K562 (cell line): ENCODE measurements around the gene SMYD2. TPM values are rescaled to one million over a fixed set of nuclear protein-coding genes. Genes with fewer than 3 reads are reported as not detected.

ENCODE experiments used
- ATAC-seq: fragments of 200-7000 bp; cut with Tn5 transposase; 3 replicates; pipeline ENCODE4 v1.9.1; 2020; ENCODE audit warnings: moderate library complexity
- BruUV-seq: library from RNA; stranded (reverse); fragments of 400-500 nt; replicated peaks from 2 replicates; lab custom pipeline; 2021; lab: Mats Ljungman, UMichigan
- CTCF ChIA-PET: fragments of 300-600 bp; formaldehyde crosslinking; extraction: SDS; loops from one replicate; lab custom pipeline; 2021; ENCODE audit warnings: low intra/inter-chr PET ratio; lab: Yijun Ruan, JAX
- POLR2A ChIA-PET: fragments of 300-600, 350-650 bp; sonication (Branson Sonifier 250); formaldehyde crosslinking; extraction: SDS; loops from one replicate; lab custom pipeline; 2021; ENCODE audit warnings: antibody characterized with exemption, inconsistent platforms; lab: Yijun Ruan, JAX
- DNase-seq, 4 experiments: peaks; one replicate each; pipeline versions ENCODE4 v3.0.0 to v3.0.0-alpha.2; 2011 to 2018; ENCODE audit warnings: low spot score in 3 of 4, mixed read lengths in 3 of 4; ENCODE audit errors: extremely low read depth in 1 of 4
- FAIRE-seq: peaks from 2 replicates; lab custom pipeline; 2011; peaks lifted over from hg19 to GRCh38; lab: Jason Lieb, UNC
- H2AFZ ChIP-seq: 2 replicates; pipeline ENCODE4 v1.6.0; 2011; ENCODE audit warnings: low read depth, low read length, control low read depth, inconsistent platforms
- H3K27ac ChIP-seq: fragments of 200-600 bp; 3 replicates; pipeline ENCODE4 v1.8.0; 2011; ENCODE audit warnings: low read depth, mild to moderate bottlenecking, control low read depth, inconsistent platforms, low read length, moderate library complexity, mixed read lengths; ENCODE audit errors: extremely low read depth
- H3K27me3 ChIP-seq, 2 experiments: fragments of 300-600 bp in 1 of 2; 2 replicates in 1 of 2; 3 replicates in 1 of 2; pipeline versions ENCODE4 v1.6.0 to v1.8.0; 2011; ENCODE audit warnings: inconsistent platforms in 2 of 2, low read length in 2 of 2, mild to moderate bottlenecking in 1 of 2, mixed read lengths in 1 of 2, moderate library complexity in 1 of 2; ENCODE audit not compliant: control insufficient read depth in 2 of 2, insufficient read depth in 2 of 2
- H3K36me3 ChIP-seq: fragments of 300-600 bp; 3 replicates; pipeline ENCODE4 v1.8.0; 2011; ENCODE audit warnings: mild to moderate bottlenecking, low read length, inconsistent platforms; ENCODE audit not compliant: control insufficient read depth, insufficient read depth
- H3K4me1 ChIP-seq, 2 experiments: fragments of 200-600 bp in 1 of 2; replicated peaks in 1 of 2; 2 replicates in 1 of 2; 3 replicates in 1 of 2; pipeline versions ENCODE4 v1.5.1 to v1.8.0; 2011; ENCODE audit warnings: inconsistent platforms in 2 of 2, low read length in 2 of 2, mild to moderate bottlenecking in 1 of 2, mixed read lengths in 1 of 2, moderate library complexity in 1 of 2; ENCODE audit not compliant: control insufficient read depth in 2 of 2, insufficient read depth in 2 of 2
- H3K4me2 ChIP-seq: 2 replicates; pipeline ENCODE4 v1.6.1; 2011; ENCODE audit warnings: low read length, control low read depth, inconsistent platforms, mixed read lengths; ENCODE audit not compliant: insufficient read depth
- H3K4me3 ChIP-seq: fragments of 200-600 bp; sonication (generic), shearing (Covaris generic); 2 replicates; pipeline ENCODE4 v1.5.1; 2016; ENCODE audit warnings: control low read depth, inconsistent platforms
- H3K79me2 ChIP-seq: fragments of 200-600 bp; 3 replicates; pipeline ENCODE4 v1.8.0; 2011; ENCODE audit warnings: low read length, inconsistent platforms; ENCODE audit not compliant: control insufficient read depth, insufficient read depth
- H3K9ac ChIP-seq, 2 experiments: 2 replicates each; pipeline versions ENCODE4 v1.6.0 to v1.6.1; 2011; ENCODE audit warnings: low read depth in 2 of 2, low read length in 2 of 2, control low read depth in 1 of 2, inconsistent platforms in 1 of 2, mild to moderate bottlenecking in 1 of 2, mixed read lengths in 1 of 2; ENCODE audit not compliant: insufficient read depth in 1 of 2
- H3K9me1 ChIP-seq: one replicate; pipeline ENCODE4 v1.6.0; 2011; ENCODE audit warnings: inconsistent platforms, mild to moderate bottlenecking, low read length, moderate library complexity; ENCODE audit not compliant: control insufficient read depth, insufficient read depth
- H3K9me3 ChIP-seq: replicated peaks from 2 replicates; pipeline ENCODE4 v1.5.1; 2011; ENCODE audit warnings: low read depth, low read length, inconsistent platforms; ENCODE audit not compliant: control insufficient read depth, insufficient read depth
- H4K20me1 ChIP-seq: replicated peaks from 2 replicates; pipeline ENCODE4 v1.6.1; 2011; ENCODE audit warnings: low read length, inconsistent platforms, mixed read lengths; ENCODE audit not compliant: control insufficient read depth, insufficient read depth
- FOXA3 ChIP-seq, 2 experiments: fragments of 450-650 bp in 1 of 2; sonication (generic) in 1 of 2; formaldehyde crosslinking; IDR thresholded peaks in 1 of 2; conservative IDR thresholded peaks in 1 of 2; 2 replicates each; pipeline versions ENCODE4 v1.4.0 to v1.8.0; 2020 to 2022; ENCODE audit warnings: mild to moderate bottlenecking in 2 of 2, missing genetic modification reagents in 1 of 2
- VEZF1 ChIP-seq: fragments of 200-800 bp; sonication (Bioruptor generic); IDR thresholded peaks from 2 replicates; pipeline ENCODE4 v1.6.1; 2017; ENCODE audit warnings: missing genetic modification characterization, missing compliant biosample characterization
- WGBS: fragments of 100-300 bp; shearing (Covaris generic); methylation state at CpG from one replicate; pipeline ENCODE4 v1.1.6; 2016; ENCODE audit warnings: low coverage, mixed read lengths; ENCODE audit not compliant: insufficient coverage; ENCODE audit errors: missing lambda C conversion rate; 5-methylcytosine and 5-hydroxymethylcytosine counted together
- in situ Hi-C: fragments of 300-500 bp; cut with MboI; formaldehyde crosslinking; loops from 4 replicates; pipeline ENCODE4 v1.15.0; 2018; ENCODE audit warnings: inconsistent platforms, mixed read lengths
- intact Hi-C: fragments of 100-400 bp; cut with micrococcal nuclease; formaldehyde crosslinking; loops from 2 replicates; pipeline ENCODE4 v1.14.2; 2022
- polyA plus RNA-seq, 8 experiments: library from polyadenylated mRNA; depleted of rRNA in 4 of 8; stranded (reverse) in 5 of 8; unstranded in 3 of 8; fragments of >200 nt; fragmentation: Nextera tagmentation in 2 of 8; fragmentation: Illumina TruSeq in 1 of 8; extraction: Ambion mirVana in 2 of 8; extraction: Trizol in 1 of 8; gene quantifications; 2 replicates each; pipeline versions ENCODE4 v1.2.1 to v1.2.3, GENCODE V29; 2011 to 2014; ENCODE audit warnings: inconsistent platforms in 1 of 8, missing spikeins in 1 of 8
- total RNA-seq, 7 experiments: library from RNA; depleted of rRNA in 6 of 7; stranded (reverse); fragments of >200 nt in 6 of 7; fragmentation: Illumina TruSeq in 2 of 7; extraction: Trizol in 2 of 7; gene quantifications; 2 replicates each; pipeline versions ENCODE4 v1.2.1 to v1.2.3, GENCODE V29; 2011 to 2021; ENCODE audit warnings: low replicate concordance in 1 of 7

The SMYD2 gene
- total and polyA plus RNA-seq, 9 of the 15 experiments (the other 6 are each of a cell fraction or from before 2014, with no cell fraction given): 13.8 to 81.3 (median 39.9) TPM

GRCh38 chr1:214361636-214362035 is 80.7 kb downstream of the SMYD2 start:
- FAIRE-seq (no peak), ATAC-seq (no peak), DNase-seq (no peak)
- H3K36me3 ChIP-seq: no peaks in the 10 kb centered on the region
- POLR2A ChIA-PET: interaction anchor here (0.8 kb wide), 1 partner anchor 82 kb away, joined by 4 read pairs; no protein-coding TSS in a partner anchor
- intact Hi-C loops (no loop called here), in situ Hi-C loops (no loop called here)
- no peaks in the 10 kb centered on the region for H4K20me1 ChIP-seq
- TF ChIP-seq FOXA3 (CRISPR knock-in tag; conservative IDR thresholded peaks at IDR 0.05 in 1 of 2, IDR thresholded peaks at IDR 0.05 in 1 of 2) (no peak), VEZF1 (CRISPR knock-in tag) (0 out of 2 replicates have a peak, but pooled peaks have one; percentile 22)
- H3K27me3 ChIP-seq: peaks cover 7 to 20% of the 10 kb centered on the region in 2 experiments; a peak in 4 of 5 replicates
- H3K4me1 ChIP-seq: peaks cover 0 to 23% of the 10 kb centered on the region in 2 experiments; a peak in 3 of 5 replicates
- 0 out of 2 replicates have a peak overlapping the region, but pooled peaks have one; percentile 75 for H2AFZ ChIP-seq
- peak overlapping the region; percentile 42; the same call in 1 of the 2 replicates for H3K4me2 ChIP-seq
- WGBS: 0% methylated on average over 1 of the region's 1 CpG
- H3K9ac ChIP-seq: no peak overlapping the region
- CTCF ChIA-PET: no interaction called here
- no peak overlapping the region for H3K27ac ChIP-seq
- H3K9me1 ChIP-seq: no peaks in the 10 kb centered on the region
- no peaks in the 10 kb centered on the region for H3K79me2 ChIP-seq
- no peaks in the 10 kb centered on the region for H3K9me3 ChIP-seq
- no peak overlapping the region for H3K4me3 ChIP-seq
- BruUV-seq: no TSS peak
